ENCODE data around the gene OR2AG1.

DNA sequence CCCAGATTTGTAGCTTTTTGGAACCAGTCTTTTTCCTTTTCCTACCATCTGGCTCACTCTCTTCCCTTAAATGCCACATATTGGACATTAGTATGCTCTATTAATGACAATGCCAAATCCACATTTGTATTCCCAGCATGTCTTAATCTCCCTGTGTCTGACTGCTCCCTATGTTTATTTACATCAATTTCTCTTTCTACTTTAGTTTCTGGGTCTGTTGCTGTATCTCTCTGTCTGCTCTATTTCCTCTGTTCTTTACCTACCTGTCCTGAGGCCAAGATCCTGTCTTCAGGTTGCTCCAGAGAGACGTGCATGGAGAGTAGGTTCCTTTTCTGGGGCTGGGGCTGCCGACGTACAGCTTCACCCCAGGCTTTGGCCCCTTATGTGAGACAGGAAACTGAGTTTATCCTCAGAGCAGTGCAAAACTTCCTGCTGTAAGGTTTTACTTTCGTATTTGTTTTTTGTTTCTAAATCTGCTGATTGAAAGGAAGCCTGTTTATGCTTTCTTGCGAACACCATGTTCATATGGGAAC is 36.7 kb upstream of the OR2AG1 start:
- TF ChIP-seq, protein P1, sequence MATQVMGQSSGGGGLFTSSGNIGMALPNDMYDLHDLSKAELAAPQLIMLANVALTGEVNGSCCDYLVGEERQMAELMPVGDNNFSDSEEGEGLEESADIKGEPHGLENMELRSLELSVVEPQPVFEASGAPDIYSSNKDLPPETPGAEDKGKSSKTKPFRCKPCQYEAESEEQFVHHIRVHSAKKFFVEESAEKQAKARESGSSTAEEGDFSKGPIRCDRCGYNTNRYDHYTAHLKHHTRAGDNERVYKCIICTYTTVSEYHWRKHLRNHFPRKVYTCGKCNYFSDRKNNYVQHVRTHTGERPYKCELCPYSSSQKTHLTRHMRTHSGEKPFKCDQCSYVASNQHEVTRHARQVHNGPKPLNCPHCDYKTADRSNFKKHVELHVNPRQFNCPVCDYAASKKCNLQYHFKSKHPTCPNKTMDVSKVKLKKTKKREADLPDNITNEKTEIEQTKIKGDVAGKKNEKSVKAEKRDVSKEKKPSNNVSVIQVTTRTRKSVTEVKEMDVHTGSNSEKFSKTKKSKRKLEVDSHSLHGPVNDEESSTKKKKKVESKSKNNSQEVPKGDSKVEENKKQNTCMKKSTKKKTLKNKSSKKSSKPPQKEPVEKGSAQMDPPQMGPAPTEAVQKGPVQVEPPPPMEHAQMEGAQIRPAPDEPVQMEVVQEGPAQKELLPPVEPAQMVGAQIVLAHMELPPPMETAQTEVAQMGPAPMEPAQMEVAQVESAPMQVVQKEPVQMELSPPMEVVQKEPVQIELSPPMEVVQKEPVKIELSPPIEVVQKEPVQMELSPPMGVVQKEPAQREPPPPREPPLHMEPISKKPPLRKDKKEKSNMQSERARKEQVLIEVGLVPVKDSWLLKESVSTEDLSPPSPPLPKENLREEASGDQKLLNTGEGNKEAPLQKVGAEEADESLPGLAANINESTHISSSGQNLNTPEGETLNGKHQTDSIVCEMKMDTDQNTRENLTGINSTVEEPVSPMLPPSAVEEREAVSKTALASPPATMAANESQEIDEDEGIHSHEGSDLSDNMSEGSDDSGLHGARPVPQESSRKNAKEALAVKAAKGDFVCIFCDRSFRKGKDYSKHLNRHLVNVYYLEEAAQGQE (IDR thresholded peaks at IDR 0.05; ENCODE audit: insufficient read depth in 1 of 2, low read depth in 2 of 2, low read length in 1 of 2), result no peak
- TF ChIP-seq, protein P2, sequence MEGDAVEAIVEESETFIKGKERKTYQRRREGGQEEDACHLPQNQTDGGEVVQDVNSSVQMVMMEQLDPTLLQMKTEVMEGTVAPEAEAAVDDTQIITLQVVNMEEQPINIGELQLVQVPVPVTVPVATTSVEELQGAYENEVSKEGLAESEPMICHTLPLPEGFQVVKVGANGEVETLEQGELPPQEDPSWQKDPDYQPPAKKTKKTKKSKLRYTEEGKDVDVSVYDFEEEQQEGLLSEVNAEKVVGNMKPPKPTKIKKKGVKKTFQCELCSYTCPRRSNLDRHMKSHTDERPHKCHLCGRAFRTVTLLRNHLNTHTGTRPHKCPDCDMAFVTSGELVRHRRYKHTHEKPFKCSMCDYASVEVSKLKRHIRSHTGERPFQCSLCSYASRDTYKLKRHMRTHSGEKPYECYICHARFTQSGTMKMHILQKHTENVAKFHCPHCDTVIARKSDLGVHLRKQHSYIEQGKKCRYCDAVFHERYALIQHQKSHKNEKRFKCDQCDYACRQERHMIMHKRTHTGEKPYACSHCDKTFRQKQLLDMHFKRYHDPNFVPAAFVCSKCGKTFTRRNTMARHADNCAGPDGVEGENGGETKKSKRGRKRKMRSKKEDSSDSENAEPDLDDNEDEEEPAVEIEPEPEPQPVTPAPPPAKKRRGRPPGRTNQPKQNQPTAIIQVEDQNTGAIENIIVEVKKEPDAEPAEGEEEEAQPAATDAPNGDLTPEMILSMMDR (IDR thresholded peaks at IDR 0.05), result no peak
